GM12892 (cell line): ENCODE data around the gene ARHGAP21.

Experiments used
- POLR2A ChIP-seq: IDR thresholded peaks from 2 replicates; pipeline ENCODE4 v1.6.1; 2011; ENCODE audit warnings: low read depth, low read length, control low read depth
- POLR2AphosphoS5 ChIP-seq: IDR thresholded peaks from 2 replicates; pipeline ENCODE4 v1.6.1; 2011; ENCODE audit warnings: low read depth, low read length, control low read depth
- TAF1 ChIP-seq: IDR thresholded peaks from 2 replicates; pipeline ENCODE4 v1.6.1; 2011; ENCODE audit warnings: low read depth, mild to moderate bottlenecking, control low read depth, low read length, borderline replicate concordance

DNA sequence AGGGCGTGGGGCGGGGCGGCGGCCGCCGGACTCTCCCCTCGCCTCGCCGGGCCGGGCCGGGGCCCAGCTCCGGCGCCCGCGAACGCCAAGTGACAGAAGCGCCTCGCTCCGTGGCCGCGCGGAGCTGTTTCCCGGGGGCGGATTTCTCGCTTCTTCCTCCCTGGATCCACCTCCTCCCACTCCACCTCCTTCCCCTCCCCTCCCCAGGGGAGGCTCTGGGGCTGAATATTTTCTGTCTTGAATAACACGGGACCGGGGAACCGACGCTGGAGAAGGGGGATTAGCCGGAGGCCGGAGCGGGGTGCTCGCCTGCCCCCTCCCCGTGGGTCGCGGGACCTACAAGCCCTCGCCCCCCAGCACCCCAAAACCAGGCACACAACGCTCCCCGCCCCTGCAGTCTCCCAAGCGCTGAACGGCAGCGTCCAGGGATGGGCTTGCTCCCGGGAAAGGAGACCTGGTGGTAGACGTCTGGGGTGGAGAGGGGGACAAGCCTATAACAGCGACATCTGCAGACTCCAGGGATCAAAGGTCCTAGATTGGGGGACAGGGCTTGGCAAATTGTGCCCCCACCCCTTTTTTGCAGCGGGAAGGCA is at the start of gene ARHGAP21:
- TF ChIP-seq POLR2A (no peak; the same call in 1 of the 2 replicates), POLR2AphosphoS5 (no peak), TAF1 (no peak)
